ENCODE data around the gene NFYA. TPM values are rescaled to one million over a fixed set of nuclear protein-coding genes. Genes with fewer than 3 reads are reported as not detected.

Gene NFYA
- total RNA-seq, 1 experiment from 2014 or later = 28.7 TPM

GRCh38 chr6:41042226-41043055 is 30.3 kb upstream of the NFYA start, which contains the start of gene TSPO2 (continued):
- no peak for TF ChIP-seq ZBTB33 (IDR thresholded peaks at IDR 0.05; ENCODE audit: extremely low read depth, insufficient replicate concordance, low read length)
- TF ChIP-seq ZNF274 (IDR thresholded peaks at IDR 0.05; ENCODE audit: low read depth, low read length) = no peak
- TF ChIP-seq CBX3 (IDR thresholded peaks at IDR 0.05; ENCODE audit: low read depth) = no peak

- ATAC-seq = no peak
- POLR2A ChIA-PET = no interaction called here
- CTCF ChIA-PET = no interaction called here
- no peaks in the 10 kb centered on the region for H3K36me3 ChIP-seq (ENCODE audit: control insufficient read depth in 1 of 2, insufficient read depth in 2 of 2, low read length in 2 of 2)
- no peak for TF ChIP-seq ATF3 (IDR thresholded peaks at IDR 0.05)
- H3K4me2 ChIP-seq (ENCODE audit: low read length) = no peak overlapping the region
- H3K27me3 ChIP-seq (ENCODE audit: insufficient read depth, low read length) = no peaks in the 10 kb centered on the region
- intact Hi-C loops (cut with micrococcal nuclease) = no loop called here
- H3K4me1 ChIP-seq (ENCODE audit: control insufficient read depth in 1 of 2, insufficient read depth in 2 of 2, low read length in 2 of 2) = peaks cover 20 to 28% of the 10 kb centered on the region in 2 experiments; a peak in 3 of 4 replicates
- no peaks in the 10 kb centered on the region for H3K9me3 ChIP-seq (ENCODE audit: control insufficient read depth in 1 of 2, insufficient read depth in 1 of 2, low read depth in 1 of 2, low read length in 2 of 2)
- H3K27ac ChIP-seq (ENCODE audit: low read depth, low read length) = no peak overlapping the region
- H2AFZ ChIP-seq (ENCODE audit: low read depth, low read length, poor library complexity, severe bottlenecking) = no peak overlapping the region
- H4K20me1 ChIP-seq (ENCODE audit: insufficient read depth) = no peaks in the 10 kb centered on the region
- RAD21 ChIA-PET (ENCODE audit: low non-redundant PET in 1 of 2, low total read pairs in 2 of 2, uncharacterized antibody in 2 of 2, unreplicated experiment in 2 of 2) = no interaction called here
- H3K79me2 ChIP-seq (ENCODE audit: insufficient read depth, low read length) = no peaks in the 10 kb centered on the region
- BruUV-seq (replicated peaks) = no TSS peak
- no peak for DNase-seq (ENCODE audit: low read depth, low spot score)
- no peak overlapping the region for H3K9ac ChIP-seq (ENCODE audit: low read length)
- H3K4me3 ChIP-seq (replicated peaks in 1 of 2; ENCODE audit: low read depth in 1 of 2, low read length in 2 of 2) = no peak overlapping the region
- H3K9me2 ChIP-seq (ENCODE audit: insufficient read depth) = no peaks in the 10 kb centered on the region
Measured at GRCh38 chr6:41043151-41043550, 29.6 kb upstream of the NFYA start.

All from HCT116 (cell line).